SK-N-SH (cell line): ENCODE results near the gene ZBTB45. TPM values are rescaled to one million over a fixed set of nuclear protein-coding genes. Genes with fewer than 3 reads are reported as not detected.

Experiments used
- CHD2 ChIP-seq: fragments of 150-350 bp; IDR thresholded peaks from 2 replicates; pipeline ENCODE4 v1.6.1; 2018; ENCODE audit warnings: low read length; ENCODE audit not compliant: partially characterized antibody
- CTCF ChIP-seq: fragments of 200-600 bp; sonication (generic); IDR thresholded peaks from 2 replicates; pipeline ENCODE4 v1.6.1; 2017; ENCODE audit warnings: antibody characterized with exemption, mild to moderate bottlenecking, moderate library complexity
- ELF1 ChIP-seq: IDR thresholded peaks from 2 replicates; pipeline ENCODE4 v1.4.0; 2012
- FOXJ3 ChIP-seq: sonication (generic); formaldehyde crosslinking; IDR thresholded peaks from 2 replicates; pipeline ENCODE4 v1.5.1; 2020; ENCODE audit warnings: mild to moderate bottlenecking, missing genetic modification reagents
- FOXM1 ChIP-seq: IDR thresholded peaks from 2 replicates; pipeline ENCODE4 v1.4.0; 2012; ENCODE audit warnings: low read depth, mild to moderate bottlenecking
- GABPA ChIP-seq: IDR thresholded peaks from 2 replicates; pipeline ENCODE4 v1.4.0; 2012; ENCODE audit warnings: low read depth, mild to moderate bottlenecking
- MXI1 ChIP-seq: IDR thresholded peaks from 2 replicates; pipeline ENCODE4 v1.6.1; 2012; ENCODE audit warnings: mild to moderate bottlenecking, low read depth, low read length, improper control_type of control experiment
- NFIC ChIP-seq: IDR thresholded peaks from 2 replicates; pipeline ENCODE4 v1.4.0; 2012; ENCODE audit warnings: borderline replicate concordance
- REST ChIP-seq: IDR thresholded peaks from 2 replicates; pipeline ENCODE4 v1.6.1; 2012; ENCODE audit warnings: mild to moderate bottlenecking, low read depth, low read length, moderate library complexity
- RFX5 ChIP-seq: IDR thresholded peaks from 2 replicates; pipeline ENCODE4 v1.6.1; 2012; ENCODE audit warnings: mild to moderate bottlenecking, improper control_type of control experiment, low read length
- RXRA ChIP-seq: IDR thresholded peaks from 2 replicates; pipeline ENCODE4 v1.4.0; 2012; ENCODE audit warnings: low read depth, mild to moderate bottlenecking, borderline replicate concordance
- SIN3A ChIP-seq: IDR thresholded peaks from 2 replicates; pipeline ENCODE4 v1.6.1; 2012; ENCODE audit warnings: low read depth, mild to moderate bottlenecking, low read length, moderate library complexity, borderline replicate concordance
- TCF12 ChIP-seq: IDR thresholded peaks from 2 replicates; pipeline ENCODE4 v1.4.0; 2012
- TEAD4 ChIP-seq: IDR thresholded peaks from 2 replicates; pipeline ENCODE4 v1.4.0; 2012; ENCODE audit warnings: mild to moderate bottlenecking, borderline replicate concordance; ENCODE audit not compliant: insufficient read depth
- ZBTB33 ChIP-seq: IDR thresholded peaks from 2 replicates; pipeline ENCODE4 v1.4.0; 2012; ENCODE audit warnings: low read depth, borderline replicate concordance
- polyA plus RNA-seq, 3 experiments: library from polyadenylated mRNA; depleted of rRNA; stranded (reverse); fragments of >200 nt; gene quantifications; 2 replicates each; pipeline ENCODE4 v1.2.3, GENCODE V29; 2012

The ZBTB45 gene
- polyA plus RNA-seq, 1 of the 3 experiments (the other 2 are of a cell fraction): 11.3 TPM

GRCh38 chr19:58499021-58499927 is 20.3 kb downstream of the ZBTB45 start (continued):
- TF ChIP-seq FOXM1: no peak
- TF ChIP-seq CHD2: peak; percentile 88
- peak; percentile 98 for TF ChIP-seq GABPA
- TF ChIP-seq RFX5: no peak
- peak; percentile 79; the same call in 1 of the 2 replicates for TF ChIP-seq SIN3A
- no peak for TF ChIP-seq ZBTB33
- TF ChIP-seq MXI1: peak; percentile 70; the same call in 1 of the 2 replicates
- peak; percentile 57 for TF ChIP-seq CTCF
- no peak for TF ChIP-seq TEAD4
- TF ChIP-seq REST: peak; percentile 67; the same call in 1 of the 2 replicates
- peak; percentile 94 for TF ChIP-seq ELF1
- TF ChIP-seq RXRA: no peak
- TF ChIP-seq NFIC: peak; percentile 72
- no peak for TF ChIP-seq TCF12
- TF ChIP-seq FOXJ3 (CRISPR knock-in tag): peak; percentile 84
